NOMO-1 (cell line): ENCODE measurements around the gene PLA2G2D.

Source experiments
- DNase-seq, 2 experiments: peaks; one replicate each; lab custom pipeline; 2025; ENCODE audit not compliant: unreplicated experiment in 2 of 2; lab: John Stamatoyannopoulos, UW

The PLA2G2D gene

DNA sequence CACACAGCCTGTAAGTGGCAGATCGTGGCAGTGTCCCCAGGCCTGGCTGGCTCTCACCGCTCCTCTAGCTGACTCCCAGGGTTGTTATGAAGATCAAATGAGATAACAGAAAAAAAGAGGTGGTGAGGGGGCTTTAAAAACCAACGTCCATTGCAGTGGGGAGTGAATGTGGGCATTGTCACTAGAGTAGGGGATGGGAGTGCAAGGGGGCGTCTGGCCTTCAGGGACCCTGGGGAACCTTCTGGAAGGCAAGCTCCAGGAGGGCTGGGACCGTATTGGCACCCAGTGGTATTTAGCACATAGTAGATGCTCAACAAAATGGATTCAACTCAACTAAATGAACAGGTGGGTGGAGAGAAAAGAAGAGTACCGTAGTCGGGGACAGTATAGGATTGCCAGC, 3.4 kb downstream of the PLA2G2D start:
- no peak for DNase-seq

DNA sequence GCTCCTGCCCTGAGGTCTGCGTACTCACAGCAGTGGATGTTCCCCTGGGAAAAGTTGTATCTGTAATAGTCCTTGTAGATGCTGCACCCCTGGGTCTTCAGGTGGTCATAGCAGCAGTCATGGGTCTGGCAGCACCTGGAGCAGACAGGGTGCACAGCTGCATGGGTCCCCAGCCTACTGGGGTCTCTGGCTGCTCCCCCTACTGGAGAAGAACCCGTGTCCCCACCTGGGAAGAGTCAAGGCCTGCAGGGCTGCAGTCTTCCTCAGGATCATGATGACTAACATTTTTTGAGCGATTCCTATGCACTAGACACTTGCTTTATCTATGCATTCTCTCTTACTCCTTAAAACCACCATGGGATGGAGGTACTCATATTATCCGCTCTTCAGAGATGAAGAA, 3.9 kb downstream of the PLA2G2D start:
- no peak for DNase-seq

DNA sequence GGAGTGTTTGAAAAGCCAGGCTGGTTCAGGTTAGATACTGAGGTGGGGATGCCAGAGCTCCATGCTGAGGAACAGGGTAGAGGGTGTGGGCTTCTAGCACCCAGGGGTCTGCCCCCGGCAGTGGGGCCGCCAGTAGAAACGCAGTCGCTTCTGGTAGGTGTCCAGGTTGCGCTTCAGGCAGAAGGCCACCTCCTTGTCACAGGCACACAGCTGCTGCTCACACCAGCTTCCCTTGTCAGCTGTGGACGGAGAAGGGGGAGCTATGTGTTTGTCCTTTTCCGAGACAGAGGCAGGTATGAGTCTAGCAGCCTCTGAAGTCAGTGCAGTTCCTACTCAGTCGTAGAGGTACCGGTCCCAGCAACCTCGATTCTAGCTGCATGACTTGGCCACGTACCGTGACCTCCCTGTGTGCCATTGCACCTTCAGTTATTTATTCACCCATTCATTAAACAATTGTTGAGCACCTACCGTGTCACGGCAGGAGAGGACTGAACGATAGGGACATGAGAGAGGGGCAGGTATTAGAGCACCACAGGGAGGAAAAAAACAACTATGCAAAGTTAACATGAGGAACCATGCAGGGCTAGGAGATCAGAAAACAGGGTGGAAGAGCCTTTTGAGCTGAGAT, 5.2 kb downstream of the PLA2G2D start:
- DNase-seq = no peak

DNA sequence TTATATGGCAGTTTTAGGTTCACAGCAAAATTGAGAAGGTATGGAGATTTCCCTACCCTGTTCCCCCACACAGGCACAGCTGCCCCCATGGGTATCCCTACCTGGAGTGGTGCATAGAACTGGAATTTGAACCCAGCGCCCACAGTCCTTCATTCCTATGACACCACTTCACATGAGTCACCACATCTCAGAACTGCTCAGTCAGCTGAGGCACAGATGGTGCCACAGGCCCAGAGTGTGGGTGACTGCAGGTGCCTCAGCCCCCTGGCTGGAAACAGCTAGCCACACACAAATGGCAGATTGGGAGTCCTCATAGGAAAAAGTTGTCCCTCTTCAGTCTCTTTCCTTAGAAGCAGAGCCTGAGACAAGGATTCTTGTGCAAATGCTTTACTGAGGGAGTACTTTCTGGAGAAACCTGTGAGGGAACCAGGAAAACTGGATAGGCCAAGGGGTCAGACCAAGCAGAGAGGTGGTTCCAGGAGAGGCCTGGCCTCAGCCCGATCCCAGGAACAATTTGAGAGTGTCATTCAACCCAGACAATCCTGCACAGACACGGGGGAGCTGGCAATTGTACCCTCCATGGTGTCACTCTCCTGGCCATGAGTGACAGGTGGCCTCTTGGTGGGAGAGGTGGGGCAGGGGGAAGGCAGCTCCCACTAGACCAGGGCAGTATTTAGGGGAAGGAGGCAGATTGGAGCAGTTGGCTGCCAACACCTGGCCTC, 6.9 kb downstream of the PLA2G2D start:
- no peak for DNase-seq

DNA sequence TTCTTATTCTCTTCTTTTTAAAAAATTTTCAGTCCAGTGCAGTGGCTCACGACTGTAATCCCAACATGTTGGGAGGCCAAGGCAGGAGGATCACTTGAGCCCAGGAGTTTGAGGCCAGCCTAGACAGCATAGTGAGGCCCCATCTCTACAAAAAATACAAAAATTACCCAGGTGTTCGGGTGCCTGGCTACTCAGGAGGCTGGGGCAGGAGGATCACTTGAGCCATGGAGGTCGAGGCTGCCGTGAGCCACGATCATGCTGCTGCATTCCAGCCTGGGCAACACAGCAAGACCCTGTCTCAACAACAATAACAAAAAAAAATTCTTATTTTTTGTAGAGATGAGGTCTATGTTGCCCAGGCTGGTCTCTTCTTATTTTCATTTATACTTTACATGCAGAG, 7.9 kb downstream of the PLA2G2D start:
- DNase-seq = no peak

DNA sequence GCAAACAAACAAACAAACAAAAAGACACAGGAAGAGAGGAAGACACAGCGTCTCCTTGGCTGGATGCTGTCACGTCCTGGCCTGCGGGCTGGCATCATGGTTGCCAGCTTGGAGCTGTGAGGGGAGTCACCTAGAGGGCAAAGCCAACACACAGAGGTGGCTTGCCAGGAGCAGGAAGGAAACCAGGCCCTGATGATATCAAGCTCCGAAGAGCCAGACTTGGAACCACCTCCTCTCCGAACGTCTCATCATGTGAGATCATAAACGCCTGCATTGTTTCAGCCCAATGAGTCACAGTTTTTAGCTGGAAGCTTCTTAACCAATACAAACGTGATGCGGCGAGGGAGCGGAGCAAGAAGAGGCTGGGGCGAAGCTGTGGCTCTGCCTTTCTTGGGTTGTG, 8.7 kb downstream of the PLA2G2D start:
- DNase-seq = no peak

DNA sequence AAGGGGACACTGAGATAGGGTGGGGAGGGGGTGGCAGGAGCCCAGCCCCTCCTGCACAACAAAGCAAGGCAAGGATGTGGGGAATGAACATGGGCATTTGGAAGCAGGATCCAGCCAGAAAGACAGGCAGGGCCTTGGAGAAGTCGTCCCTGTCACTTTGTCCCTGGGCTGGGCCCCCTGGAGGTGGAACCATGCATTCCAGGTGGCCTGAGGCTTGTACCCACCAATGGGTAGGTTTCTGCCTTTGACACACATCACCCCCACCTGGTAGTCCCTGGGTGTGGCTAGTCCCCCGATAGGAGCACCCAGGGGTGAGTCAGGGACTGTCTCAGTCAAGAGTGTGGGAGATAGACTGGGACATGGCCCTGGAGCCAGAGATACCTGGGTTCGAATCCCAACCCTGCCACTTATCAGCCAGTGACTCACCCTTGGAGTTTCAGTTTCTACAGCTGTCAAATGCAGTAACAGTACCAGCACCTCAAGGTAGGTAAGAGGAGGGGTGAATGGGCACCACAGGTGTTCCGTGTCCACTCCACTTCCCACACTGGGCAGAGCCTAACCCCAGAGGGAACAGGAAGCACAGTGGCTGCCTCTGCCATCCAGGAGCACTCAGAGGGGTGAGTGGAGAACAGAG, 10.0 kb downstream of the PLA2G2D start:
- DNase-seq = no peak

DNA sequence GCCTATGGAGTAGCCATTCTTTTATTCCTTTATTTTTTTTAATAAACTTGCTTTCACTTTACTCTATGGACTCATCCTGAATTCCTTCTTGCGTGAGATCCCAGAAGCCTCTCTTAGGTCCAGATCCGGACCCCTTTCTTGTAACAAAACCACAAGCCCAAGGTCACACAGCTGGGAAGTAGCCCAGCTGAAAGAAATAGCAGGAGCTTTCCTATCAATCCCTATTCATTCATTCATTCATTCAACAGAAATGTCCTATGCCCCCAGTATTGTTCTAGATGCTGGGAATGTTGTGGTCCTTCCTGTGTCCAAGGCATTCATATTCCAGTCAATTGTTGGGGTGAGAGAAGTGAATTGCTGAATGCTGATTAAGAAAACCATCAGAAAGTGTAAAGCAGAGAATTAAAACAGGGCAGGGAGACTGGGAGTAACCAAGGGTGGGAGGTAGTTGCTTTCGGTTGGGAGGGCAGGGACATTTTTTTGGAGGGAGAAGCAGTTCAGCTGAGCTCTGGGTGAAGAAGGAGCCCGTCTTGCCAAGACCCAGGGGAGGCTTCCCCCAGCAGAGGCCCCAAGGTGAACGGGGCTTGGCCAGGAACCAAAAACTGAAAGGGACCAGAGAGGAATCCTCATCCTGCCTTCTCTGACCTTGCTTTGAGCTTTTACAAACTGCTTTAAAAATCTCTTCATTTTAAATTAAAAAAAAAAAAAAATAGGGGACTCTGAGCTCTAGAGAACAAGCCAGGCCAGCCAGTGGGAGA, 10.8 kb downstream of the PLA2G2D start:
- DNase-seq = no peak

DNA sequence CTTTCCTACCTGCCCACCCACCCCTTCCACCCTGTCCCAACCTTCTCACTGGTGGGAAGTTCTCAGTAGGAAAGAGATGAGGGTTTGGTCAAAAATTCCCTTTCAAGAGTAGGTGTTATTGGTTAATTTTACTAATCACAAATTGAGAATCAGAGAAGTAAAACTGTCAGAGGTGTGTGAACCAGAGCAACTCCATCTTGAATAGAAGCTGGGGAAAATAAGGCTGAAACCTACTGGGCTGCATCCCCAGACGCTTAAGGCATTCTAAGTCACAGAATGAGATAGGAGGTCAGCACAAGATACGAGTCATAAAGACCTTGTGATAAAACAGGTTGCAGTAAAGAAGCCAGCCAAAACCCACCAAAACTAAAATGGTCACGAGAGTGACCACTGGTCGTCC, 11.5 kb downstream of the PLA2G2D start:
- no peak for DNase-seq

DNA sequence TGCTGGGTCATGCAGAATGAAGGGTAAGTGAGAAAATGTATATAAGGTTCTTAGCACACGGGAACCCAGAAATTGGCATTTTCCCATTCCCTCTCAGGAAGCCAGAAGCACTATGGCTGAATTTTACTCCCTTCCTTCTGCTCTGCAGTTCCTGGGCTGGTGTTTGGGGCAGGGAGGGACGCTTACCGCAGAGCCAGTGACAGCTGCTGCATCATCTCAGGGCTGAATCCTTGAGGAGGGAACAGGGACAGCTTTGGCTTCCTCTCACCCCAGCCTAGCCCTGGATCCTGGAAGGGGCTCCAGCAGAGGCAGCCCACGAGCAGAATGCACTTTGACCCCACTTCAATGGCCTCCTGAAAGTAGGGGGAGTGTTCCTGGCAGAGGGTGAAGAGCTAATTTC, 12.0 kb downstream of the PLA2G2D start:
- no peak for DNase-seq

DNA sequence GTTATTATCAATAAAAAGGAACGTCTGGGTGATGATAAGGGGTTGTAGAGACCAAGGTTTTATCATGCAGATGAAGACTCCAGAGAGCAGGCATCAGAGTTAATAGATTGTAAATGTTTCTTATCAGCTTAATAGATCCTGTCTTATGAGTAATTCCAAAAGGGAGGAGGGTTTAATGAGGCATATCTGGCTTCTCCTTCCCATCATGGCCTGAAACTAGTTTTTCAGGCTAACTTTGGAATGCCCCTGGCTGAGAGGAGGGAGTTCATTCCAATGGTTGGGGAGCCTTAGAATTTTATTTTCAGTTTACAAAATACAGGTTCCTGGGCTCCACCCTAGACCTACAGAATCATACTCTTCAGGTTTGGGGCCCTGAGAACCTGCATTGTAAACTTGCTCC, 13.5 kb downstream of the PLA2G2D start:
- no peak for DNase-seq

DNA sequence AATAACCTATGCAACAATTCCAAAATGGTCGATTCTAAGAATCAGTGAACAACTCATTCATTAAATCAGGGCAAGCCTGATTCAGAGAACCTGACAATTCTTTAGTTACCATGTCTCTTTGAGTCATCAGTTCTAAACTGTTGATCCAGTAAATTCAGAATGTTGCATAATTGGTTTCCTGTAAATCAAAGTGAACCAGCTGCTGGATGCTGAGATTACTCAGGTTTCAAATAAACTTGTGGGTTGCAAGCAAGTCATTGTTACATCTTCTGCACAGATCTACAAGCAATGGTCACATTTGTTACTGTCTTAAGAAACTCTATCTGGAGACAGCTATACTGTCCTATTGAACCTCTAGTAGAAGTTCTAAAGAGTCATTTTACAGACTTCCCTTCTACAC, 16.5 kb downstream of the PLA2G2D start:
- no peak for DNase-seq

DNA sequence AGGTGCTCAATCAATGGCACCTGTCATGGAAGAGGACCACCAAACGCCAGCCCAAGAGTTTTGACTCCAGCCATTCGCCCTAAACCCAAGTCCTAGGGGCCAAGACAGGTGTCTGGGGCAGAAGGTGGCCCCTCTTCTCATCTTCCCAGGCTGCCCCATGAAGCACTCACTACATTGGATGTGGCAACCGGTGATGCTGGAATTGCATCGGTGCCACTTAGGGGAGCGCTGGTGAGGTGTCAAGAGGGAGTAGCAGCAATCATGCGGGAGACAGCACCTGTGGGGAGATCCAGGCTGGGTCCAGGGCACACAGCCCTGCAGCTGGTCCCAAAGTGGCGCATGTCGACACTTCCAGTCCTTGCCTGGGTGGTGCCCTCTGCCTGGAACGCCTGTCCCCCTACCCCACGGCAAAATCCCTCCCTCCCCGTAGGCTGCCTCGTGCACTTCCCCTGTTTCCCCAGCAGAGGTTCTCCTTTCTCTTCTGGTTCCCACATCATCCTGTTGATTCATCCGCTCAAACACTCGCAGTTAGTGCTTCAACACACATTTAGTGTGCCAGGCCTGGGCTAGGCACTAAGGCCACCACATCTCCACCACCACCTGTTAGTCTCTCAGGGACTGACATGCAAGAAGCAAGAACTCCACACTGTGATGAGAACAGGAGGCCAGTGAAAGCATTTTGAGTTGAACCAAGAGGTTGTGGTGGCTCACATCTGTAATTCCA, 18.5 kb downstream of the PLA2G2D start:
- DNase-seq = peak; percentile 16 to 47

DNA sequence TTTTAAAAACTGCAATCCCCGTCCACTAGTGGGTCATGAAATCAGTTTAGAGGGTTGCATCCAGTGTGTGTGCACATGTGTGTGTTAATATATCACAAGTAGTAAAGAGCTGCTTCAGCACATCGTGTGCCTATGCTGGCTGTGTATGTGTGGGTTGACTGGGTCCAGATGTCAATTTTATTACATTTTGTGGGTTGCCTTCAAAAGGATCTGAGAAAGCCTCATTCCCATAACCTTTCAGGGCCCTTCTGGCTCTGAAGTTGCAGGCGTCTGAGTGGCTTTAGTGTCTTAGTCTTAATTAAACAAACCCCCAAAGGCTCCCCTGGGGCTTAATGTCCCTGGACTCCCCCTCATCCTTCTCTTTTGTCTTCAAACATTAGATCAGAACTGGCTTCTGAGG, 19.8 kb downstream of the PLA2G2D start:
- DNase-seq = no peak

DNA sequence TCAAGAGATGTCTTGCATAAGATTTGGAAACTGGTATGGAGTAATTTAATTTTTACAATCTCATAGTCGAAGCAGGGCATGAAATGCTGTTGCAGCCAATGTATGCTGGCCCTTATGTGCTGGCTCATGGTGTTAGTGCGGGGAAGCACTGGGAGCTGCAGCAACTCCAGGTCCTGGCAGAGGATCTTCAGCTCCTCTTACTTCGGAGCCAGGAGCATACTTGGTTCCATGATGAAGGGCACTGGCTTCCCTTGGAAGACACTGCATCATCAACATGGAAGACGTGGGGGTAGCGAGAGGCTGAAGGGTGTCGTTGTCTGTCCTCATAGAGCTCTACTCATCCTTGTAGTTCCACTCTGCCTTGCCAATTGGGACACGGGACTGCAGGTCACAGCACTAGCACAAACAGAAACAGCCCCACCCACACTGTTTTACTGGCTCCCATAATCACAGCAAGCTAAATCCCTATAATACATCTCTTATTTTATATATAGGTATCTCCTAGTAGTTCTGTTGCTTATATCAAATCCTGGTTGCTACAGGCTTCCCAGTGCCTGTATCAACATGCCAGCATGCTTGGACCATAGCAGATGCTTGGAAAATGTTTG, 22.4 kb downstream of the PLA2G2D start:
- DNase-seq = no peak

DNA sequence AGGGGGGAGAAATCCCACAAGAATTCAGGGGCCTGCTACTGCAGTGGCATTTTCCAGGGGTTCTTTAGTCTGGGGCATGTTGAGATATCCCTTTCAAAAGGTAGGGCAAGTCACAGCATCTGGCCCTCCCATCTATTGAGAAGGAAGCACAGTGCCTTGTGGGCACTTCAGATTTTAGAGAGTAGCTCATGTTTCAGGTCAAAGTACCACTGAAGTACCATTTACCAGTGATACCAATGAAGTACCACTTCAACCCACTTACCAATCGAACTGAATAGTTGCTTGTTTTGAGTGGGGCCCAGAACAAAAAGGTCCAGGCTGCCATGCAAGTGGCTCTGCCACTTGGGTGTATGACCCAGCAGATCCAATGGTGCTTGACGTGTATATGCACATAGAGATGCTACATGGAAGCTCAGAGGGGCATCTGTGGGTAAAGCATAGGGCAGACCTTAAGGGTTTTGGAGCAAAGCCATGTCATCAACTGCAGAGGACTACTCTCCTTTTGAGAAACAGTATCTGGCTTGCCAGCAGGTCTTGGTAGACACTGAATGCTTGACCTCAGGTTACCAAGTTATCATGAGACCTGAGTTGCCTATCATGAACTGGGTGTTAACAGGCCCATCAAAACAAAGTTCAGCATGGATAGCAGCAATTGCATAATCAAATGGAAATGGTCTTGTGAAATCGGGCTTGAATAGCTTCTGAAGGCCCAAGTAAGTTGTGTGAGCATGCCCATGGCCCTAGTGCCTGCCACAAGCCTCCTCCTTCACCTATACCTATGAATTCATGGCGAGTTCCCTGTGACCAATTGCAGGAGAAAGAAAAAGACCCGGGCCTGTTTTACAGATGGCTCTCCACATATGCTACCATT, 23.5 kb downstream of the PLA2G2D start:
- peak; percentile 21 to 35 for DNase-seq

DNA sequence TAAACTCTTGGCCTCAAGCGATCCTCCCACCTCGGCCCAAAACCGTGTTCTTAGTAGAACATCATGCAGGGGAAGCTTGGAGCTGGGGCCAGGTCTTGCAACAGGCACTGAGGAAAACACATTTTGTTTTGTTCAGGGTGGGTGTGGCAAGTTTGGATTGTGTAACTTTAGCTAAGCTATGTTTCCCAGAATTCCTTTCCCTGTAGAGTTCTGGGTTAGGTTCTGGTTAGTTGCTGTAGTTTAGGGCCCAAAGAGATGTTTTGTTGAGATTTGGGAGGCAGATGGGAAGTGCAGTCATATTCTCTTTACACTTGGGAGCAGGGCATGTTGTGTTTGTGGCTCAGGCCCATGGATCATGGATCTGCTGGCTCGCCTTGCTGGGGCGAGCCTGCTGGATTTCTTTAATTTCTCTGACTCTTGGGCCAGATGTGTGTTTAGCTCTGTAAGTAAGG, 25.4 kb downstream of the PLA2G2D start:
- peak in 1 of 2 experiments; percentile 7 for DNase-seq

DNA sequence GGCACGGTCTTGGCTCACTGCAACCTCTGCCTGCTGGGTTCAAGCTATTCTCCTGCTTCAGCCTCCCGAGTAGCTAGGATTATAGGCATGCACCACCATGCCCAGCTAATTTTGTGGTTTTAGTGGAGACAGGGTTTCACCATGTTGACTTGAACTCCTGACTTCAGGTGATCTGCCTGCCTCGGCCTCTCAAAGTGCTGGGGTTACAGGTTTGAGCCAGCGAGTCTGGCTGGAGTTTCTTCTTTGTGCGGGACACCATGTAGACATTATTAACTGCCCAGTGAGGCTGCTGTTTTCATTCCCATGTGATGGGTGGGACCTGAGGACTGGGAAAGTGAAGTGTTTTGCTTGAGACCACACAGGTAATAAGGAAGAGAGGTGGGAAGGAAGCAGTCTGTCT, 26.0 kb downstream of the PLA2G2D start:
- DNase-seq = no peak

DNA sequence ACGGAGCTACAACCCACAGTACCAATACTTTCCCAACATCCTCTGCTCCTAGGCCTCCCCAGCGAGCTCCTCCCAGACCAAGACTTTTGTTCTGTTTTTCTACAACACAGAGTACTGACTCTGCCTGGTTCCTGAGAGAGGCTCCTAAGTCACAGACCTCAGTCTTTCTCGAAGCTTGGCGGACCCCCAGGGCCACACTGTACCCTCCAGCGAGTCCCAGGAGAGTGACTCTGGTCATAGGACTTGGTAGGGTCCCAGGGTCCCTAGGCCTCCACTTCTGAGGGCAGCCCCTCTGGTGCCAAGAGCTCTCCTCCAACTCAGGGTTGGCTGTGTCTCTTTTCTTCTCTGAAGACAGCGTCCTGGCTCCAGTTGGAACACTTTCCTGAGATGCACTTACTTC, 28.7 kb downstream of the PLA2G2D start:
- DNase-seq = no peak
